Keratinocyte (primary cell): ENCODE measurements around the gene KNCN.

Experiments
- EZH2 ChIP-seq: IDR thresholded peaks from one replicate; pipeline ENCODE4 v1.6.1; 2012; ENCODE audit warnings: inconsistent platforms, mild to moderate bottlenecking, low read length, moderate library complexity
- TF ChIP-seq, protein P1 (sequence below), 3 experiments: IDR thresholded peaks in 1 of 3; conservative IDR thresholded peaks in 1 of 3; optimal IDR thresholded peaks in 1 of 3; 2 replicates in 2 of 3; 3 replicates in 1 of 3; pipeline versions ENCODE3 to v1.5.1; 2011; ENCODE audit warnings: low read length in 3 of 3, mild to moderate bottlenecking in 3 of 3, moderate library complexity in 2 of 3, control low read depth in 1 of 3, inconsistent platforms in 1 of 3; ENCODE audit not compliant: insufficient read depth in 2 of 3; ENCODE audit errors: extremely low read depth in 1 of 3

DNA sequence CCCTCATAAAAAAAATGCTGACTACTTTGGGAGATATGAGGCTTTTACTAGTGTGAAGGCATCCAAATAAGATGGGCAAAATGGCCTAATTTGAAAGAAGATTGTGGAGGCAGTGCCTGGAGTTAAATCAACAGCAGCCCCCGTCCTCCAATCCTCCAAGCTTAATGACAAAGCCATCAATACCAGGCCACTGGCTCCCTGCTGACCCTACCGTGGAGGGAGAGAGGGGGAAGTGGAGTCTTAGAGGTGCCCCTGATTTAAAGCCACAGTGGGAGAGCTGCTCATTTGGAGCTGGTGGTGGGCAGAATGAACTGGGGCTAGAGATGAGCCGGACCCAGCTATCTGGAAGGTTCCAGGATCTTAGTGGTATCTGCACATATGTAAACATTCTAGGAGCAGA is 24.3 kb upstream of the KNCN start:
- TF ChIP-seq, protein P1, sequence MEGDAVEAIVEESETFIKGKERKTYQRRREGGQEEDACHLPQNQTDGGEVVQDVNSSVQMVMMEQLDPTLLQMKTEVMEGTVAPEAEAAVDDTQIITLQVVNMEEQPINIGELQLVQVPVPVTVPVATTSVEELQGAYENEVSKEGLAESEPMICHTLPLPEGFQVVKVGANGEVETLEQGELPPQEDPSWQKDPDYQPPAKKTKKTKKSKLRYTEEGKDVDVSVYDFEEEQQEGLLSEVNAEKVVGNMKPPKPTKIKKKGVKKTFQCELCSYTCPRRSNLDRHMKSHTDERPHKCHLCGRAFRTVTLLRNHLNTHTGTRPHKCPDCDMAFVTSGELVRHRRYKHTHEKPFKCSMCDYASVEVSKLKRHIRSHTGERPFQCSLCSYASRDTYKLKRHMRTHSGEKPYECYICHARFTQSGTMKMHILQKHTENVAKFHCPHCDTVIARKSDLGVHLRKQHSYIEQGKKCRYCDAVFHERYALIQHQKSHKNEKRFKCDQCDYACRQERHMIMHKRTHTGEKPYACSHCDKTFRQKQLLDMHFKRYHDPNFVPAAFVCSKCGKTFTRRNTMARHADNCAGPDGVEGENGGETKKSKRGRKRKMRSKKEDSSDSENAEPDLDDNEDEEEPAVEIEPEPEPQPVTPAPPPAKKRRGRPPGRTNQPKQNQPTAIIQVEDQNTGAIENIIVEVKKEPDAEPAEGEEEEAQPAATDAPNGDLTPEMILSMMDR (optimal IDR thresholded peaks at IDR 0.05 in 1 of 3, IDR thresholded peaks at IDR 0.05 in 1 of 3, conservative IDR thresholded peaks at IDR 0.05 in 1 of 3; ENCODE audit: extremely low read depth in 1 of 3, insufficient read depth in 2 of 3, low read length in 3 of 3) = no peak
- TF ChIP-seq EZH2 = no peak
